Cardiac fibroblast (primary cell): ENCODE results near the gene CPEB4.

Experiments used
- DNase-seq, 2 donors: peaks; one replicate each; pipeline versions ENCODE4 v3.0.0 to v3.0.0-alpha.2; 2010; ENCODE audit warnings: low read depth in 2 of 2
- H3K4me3 ChIP-seq, 2 donors: replicated peaks in 1 of 2; 1 replicate in 1 of 2; 2 replicates in 1 of 2; pipeline ENCODE4 v1.5.1; 2011; ENCODE audit warnings: low read depth in 2 of 2, low read length in 2 of 2, mild to moderate bottlenecking in 2 of 2, moderate library complexity in 1 of 2
- CTCF ChIP-seq: IDR thresholded peaks from one replicate; pipeline ENCODE4 v1.5.1; 2011; ENCODE audit warnings: low read depth, mild to moderate bottlenecking, low read length, inconsistent platforms

CPEB4 gene

GRCh38 chr5:173988554-173989431, 100.6 kb downstream of the CPEB4 start, which contains the start of gene C5orf47:
C5orf47 (plus strand) TSS chr5:173989170; CDS start chr5:173989264, 94 bp downstream.
- H3K4me3 ChIP-seq, result no peak within 1 kb of the TSS
- TF ChIP-seq CTCF, result no peak
- no peak for DNase-seq

GRCh38 chr5:173989432-173990082, 101.4 kb downstream of the CPEB4 start:
- no peak for TF ChIP-seq CTCF
- DNase-seq, result no peak
- no peak overlapping the region for H3K4me3 ChIP-seq

GRCh38 chr5:173997331-173997730, 109.2 kb downstream of the CPEB4 start:
- DNase-seq, result no peak
- no peak overlapping the region for H3K4me3 ChIP-seq
- no peak for TF ChIP-seq CTCF

- no peak for TF ChIP-seq CTCF
- no peak overlapping the region for H3K4me3 ChIP-seq
- no peak for DNase-seq
Observed at GRCh38 chr5:173998531-173998930, 110.4 kb downstream of the CPEB4 start.

GRCh38 chr5:174000076-174000475, 111.9 kb downstream of the CPEB4 start:
- H3K4me3 ChIP-seq, result no peak overlapping the region
- no peak for TF ChIP-seq CTCF
- DNase-seq, result no peak

GRCh38 chr5:174003795-174004194, 115.6 kb downstream of the CPEB4 start:
- TF ChIP-seq CTCF, result no peak
- DNase-seq, result no peak
- no peak overlapping the region for H3K4me3 ChIP-seq
